HFFc6 (cell line): ENCODE measurements around the gene ARX. TPM values are rescaled to one million over a fixed set of nuclear protein-coding genes. Genes with fewer than 3 reads are reported as not detected.

ENCODE experiments used
- DNase-seq: peaks from one replicate; pipeline ENCODE4 v3.0.0-alpha.2; 2018
- H3K27ac Mint-ChIP-seq: 2 replicates; pipeline ENCODE4 v1.8.0; 2020; ENCODE audit warnings: mild to moderate bottlenecking, mixed read lengths
- H3K27me3 Mint-ChIP-seq: 2 replicates; pipeline ENCODE4 v1.8.0; 2021; ENCODE audit warnings: mild to moderate bottlenecking, moderate library complexity, mixed read lengths; ENCODE audit not compliant: insufficient read depth
- H3K36me3 Mint-ChIP-seq: 2 replicates; pipeline ENCODE4 v1.8.0; 2021; ENCODE audit warnings: low read depth, mixed read lengths
- H3K4me1 Mint-ChIP-seq: 2 replicates; pipeline ENCODE4 v1.8.0; 2020; ENCODE audit warnings: low read depth, mixed read lengths
- H3K4me3 Mint-ChIP-seq: 2 replicates; pipeline ENCODE4 v1.8.0; 2020; ENCODE audit warnings: mild to moderate bottlenecking, moderate library complexity, mixed read lengths
- H3K9me3 Mint-ChIP-seq: 2 replicates; pipeline ENCODE4 v1.8.0; 2020; ENCODE audit warnings: mild to moderate bottlenecking, mixed read lengths
- CTCF ChIP-seq: fragments of 200-600 bp; sonication (generic); IDR thresholded peaks from 2 replicates; pipeline ENCODE4 v1.5.0; 2021; ENCODE audit warnings: antibody characterized with exemption, mild to moderate bottlenecking
- total RNA-seq, 6 experiments: library from RNA; stranded (reverse); fragmentation: NEBNext Ultra II Directional; extraction: Animal tissue kit (Norgen Biotek cat#: 25700); gene quantifications; 2 replicates in 1 of 6; 3 replicates in 5 of 6; pipeline ENCODE4 v1.2.3, GENCODE V29; 2021

Gene ARX
- total RNA-seq, 6 experiments from 2014 or later: not detected

- Mint-ChIP-seq H3K4me3 (peak overlapping the region; percentile 13; the same call in 1 of the 2 replicates), H3K4me1 (peaks cover 13% of the 10 kb centered on the region; the same call in 1 of the 2 replicates), H3K36me3 (no peaks in the 10 kb centered on the region), H3K9me3 (no peaks in the 10 kb centered on the region), H3K27ac (no peak overlapping the region), H3K27me3 (peaks cover 24% of the 10 kb centered on the region)
- DNase-seq: no peak
- TF ChIP-seq CTCF: no peak
These were observed 13.1 kb downstream of the ARX start for GRCh38 chrX:25002661-25003020.

- H3K27ac Mint-ChIP-seq: no peak overlapping the region
- no peaks in the 10 kb centered on the region for H3K9me3 Mint-ChIP-seq
These were observed 13.7 kb downstream of the ARX start for GRCh38 chrX:25001808-25002660.

GRCh38 chrX:24999511-24999910 lies 16.3 kb downstream of the ARX start:
- DNase-seq: no peak
- H3K27me3 Mint-ChIP-seq: peaks cover 12% of the 10 kb centered on the region
- H3K4me1 Mint-ChIP-seq: peaks cover 5% of the 10 kb centered on the region; the same call in 1 of the 2 replicates
- no peak for TF ChIP-seq CTCF
- H3K36me3 Mint-ChIP-seq: no peaks in the 10 kb centered on the region
- no peak overlapping the region for H3K4me3 Mint-ChIP-seq
- no peak overlapping the region for H3K27ac Mint-ChIP-seq
- no peaks in the 10 kb centered on the region for H3K9me3 Mint-ChIP-seq

More at GRCh38 chrX:25001808-25002660, 13.7 kb downstream of the ARX start:
- no peaks in the 10 kb centered on the region for H3K36me3 Mint-ChIP-seq
- peaks cover 24% of the 10 kb centered on the region for H3K27me3 Mint-ChIP-seq
- DNase-seq: no peak
- H3K4me3 Mint-ChIP-seq: no peak overlapping the region
- TF ChIP-seq CTCF: no peak
- H3K4me1 Mint-ChIP-seq: peaks cover 13% of the 10 kb centered on the region; the same call in 1 of the 2 replicates

GRCh38 chrX:24996096-24996709 lies 19.6 kb downstream of the ARX start:
- no peaks in the 10 kb centered on the region for H3K9me3 Mint-ChIP-seq
- H3K36me3 Mint-ChIP-seq: no peaks in the 10 kb centered on the region
- no peak overlapping the region for H3K4me3 Mint-ChIP-seq
- TF ChIP-seq CTCF: no peak
- no peak overlapping the region for H3K27ac Mint-ChIP-seq
- no peak for DNase-seq
- peaks cover 2% of the 10 kb centered on the region; the same call in 1 of the 2 replicates for H3K27me3 Mint-ChIP-seq
- H3K4me1 Mint-ChIP-seq: no peaks in the 10 kb centered on the region

- no peak for TF ChIP-seq CTCF
- DNase-seq: no peak
- H3K27me3 Mint-ChIP-seq: peaks cover 2% of the 10 kb centered on the region; the same call in 1 of the 2 replicates
- no peaks in the 10 kb centered on the region for H3K4me1 Mint-ChIP-seq
- H3K9me3 Mint-ChIP-seq: no peaks in the 10 kb centered on the region
- H3K27ac Mint-ChIP-seq: no peak overlapping the region
- H3K36me3 Mint-ChIP-seq: no peaks in the 10 kb centered on the region
- H3K4me3 Mint-ChIP-seq: no peak overlapping the region
These were observed 21.9 kb downstream of the ARX start for GRCh38 chrX:24993879-24994278.
